T-cell (primary cell): Measurements from ENCODE around the gene TNFAIP3. TPM values are rescaled to one million over a fixed set of nuclear protein-coding genes. Genes with fewer than 3 reads are reported as not detected.

Experiments
- ATAC-seq, 4 experiments: fragments of 200-7000 bp in 3 of 4; fragments of 150-1000 bp in 1 of 4; cut with Tn5 transposase; replicated peaks in 1 of 4; 1 replicate in 3 of 4; 2 replicates in 1 of 4; pipeline ENCODE4 v1.10.0; 2021; ENCODE audit warnings: moderate library complexity in 3 of 4, mild to moderate bottlenecking in 2 of 4, moderate number of reproducible peaks in 1 of 4
- CTCF ChIA-PET, 2 donors: fragments of 300-600 bp; sonication (Branson Sonifier 250); formaldehyde crosslinking; loops; one replicate each; lab custom pipeline; 2022; ENCODE audit warnings: antibody characterized with exemption in 2 of 2; lab: Charles Lee
- POLR2A ChIA-PET, 2 donors: fragments of 300-600 bp; sonication (Branson Sonifier 250); formaldehyde crosslinking; loops; one replicate each; lab custom pipeline; 2022; ENCODE audit warnings: antibody characterized with exemption in 2 of 2; lab: Charles Lee
- DNase-seq, 35 experiments: peaks; one replicate each; pipeline versions ENCODE4 v3.0.0 to v3.0.0-alpha.2; 2013 to 2023
- H3K27ac ChIP-seq: one replicate; pipeline ENCODE4 v1.5.1; 2013; ENCODE audit warnings: low read length
- H3K27me3 ChIP-seq, 2 experiments: replicated peaks in 1 of 2; 1 replicate in 1 of 2; 2 replicates in 1 of 2; pipeline versions ENCODE4 v1.6.1 to v1.7.0; 2013; ENCODE audit warnings: low read length in 1 of 2, mixed read lengths in 1 of 2; ENCODE audit not compliant: control insufficient read depth in 2 of 2, insufficient read depth in 2 of 2; ENCODE audit errors: extremely low read depth in 1 of 2
- H3K36me3 ChIP-seq, 2 donors: 1 replicate in 1 of 2; 2 replicates in 1 of 2; pipeline versions ENCODE4 v1.6.1 to v1.7.0; 2013; ENCODE audit warnings: low read length in 1 of 2; ENCODE audit not compliant: control insufficient read depth in 2 of 2, insufficient read depth in 1 of 2; ENCODE audit errors: extremely low read depth in 1 of 2
- H3K4me1 ChIP-seq, 2 experiments: 1 replicate in 1 of 2; 2 replicates in 1 of 2; pipeline versions ENCODE4 v1.6.1 to v1.7.0; 2013; ENCODE audit warnings: low read length in 2 of 2, mixed read lengths in 1 of 2; ENCODE audit not compliant: insufficient read depth in 2 of 2, control insufficient read depth in 1 of 2; ENCODE audit errors: extremely low read depth in 1 of 2
- H3K4me3 ChIP-seq, 2 donors: 1 replicate in 1 of 2; 2 replicates in 1 of 2; pipeline versions ENCODE4 v1.5.1 to v1.7.0; 2013; ENCODE audit warnings: mild to moderate bottlenecking in 2 of 2, low read length in 1 of 2, moderate library complexity in 1 of 2; ENCODE audit not compliant: control insufficient read depth in 1 of 2; ENCODE audit errors: extremely low read depth in 1 of 2
- H3K9me3 ChIP-seq: 2 replicates; pipeline ENCODE4 v1.7.0; 2013
- H3K27ac Mint-ChIP-seq, 2 donors: one replicate each; pipeline ENCODE4 v1.8.0; 2020 to 2021; ENCODE audit warnings: mild to moderate bottlenecking in 2 of 2, mixed read lengths in 2 of 2
- H3K27me3 Mint-ChIP-seq, 2 donors: one replicate each; pipeline ENCODE4 v1.8.0; 2021 to 2022; ENCODE audit warnings: mixed read lengths in 2 of 2
- H3K36me3 Mint-ChIP-seq: one replicate; pipeline ENCODE4 v1.8.0; 2021; ENCODE audit warnings: mixed read lengths
- H3K4me1 Mint-ChIP-seq, 3 donors: one replicate each; pipeline ENCODE4 v1.8.0; 2020 to 2022; ENCODE audit warnings: mixed read lengths in 3 of 3, mild to moderate bottlenecking in 1 of 3
- H3K4me3 Mint-ChIP-seq, 3 donors: one replicate each; pipeline ENCODE4 v1.8.0; 2020 to 2022; ENCODE audit warnings: mild to moderate bottlenecking in 3 of 3, mixed read lengths in 3 of 3, moderate library complexity in 3 of 3
- H3K9me3 Mint-ChIP-seq, 3 donors: one replicate each; pipeline ENCODE4 v1.8.0; 2020 to 2022; ENCODE audit warnings: mixed read lengths in 3 of 3
- WGBS: methylation state at CpG from one replicate; pipeline ENCODE4 v1.1.5; 2013; ENCODE audit warnings: missing lambda C conversion rate; ENCODE audit not compliant: insufficient coverage; 5-methylcytosine and 5-hydroxymethylcytosine counted together
- total RNA-seq, 35 experiments: library from RNA in 6 of 35; stranded (reverse) in 6 of 35; fragments of 120-200 nt in 1 of 35; gene quantifications; one replicate each; pipeline versions ENCODE4 v1.2.1 to v1.2.4 and lab custom pipeline; 2013 to 2026

TNFAIP3 gene
- total RNA-seq, 5 donors from 2014 or later (not counting 1 experiment from before 2014, with no cell fraction given) = 109 to 2,994 (median 145) TPM

GRCh38 chr6:137871291-137871690, 4.2 kb downstream of the TNFAIP3 start:
- H3K4me3 ChIP-seq = peak overlapping the region; percentile 90 to 100
- H3K36me3 ChIP-seq = peaks cover 8 to 45% of the 10 kb centered on the region in 2 donors
- WGBS = no CpG with 5 or more reads among the region's 11 CpGs
- DNase-seq = peak in 2 of 35 experiments; percentile 36 to 45
- no peak for ATAC-seq
- Mint-ChIP-seq H3K4me3 (peak overlapping the region; percentile 92 to 98 (median 96)), H3K9me3 (no peaks in the 10 kb centered on the region), H3K4me1 (peaks cover 75 to 80% (median 78%) of the 10 kb centered on the region in 3 donors), H3K36me3 (peaks cover 73% of the 10 kb centered on the region), H3K27me3 (no peaks in the 10 kb centered on the region), H3K27ac (peak overlapping the region; percentile 95 to 98)
- ChIA-PET POLR2A (interaction anchor here (0.6 to 9.2 kb wide), 21 partner anchors 10 to 163 kb away, joined by 3 to 204 read pairs (median 6); no protein-coding TSS in a partner anchor), CTCF (interaction anchor here (0.5 to 7.9 kb wide), 14 partner anchors 10 to 167 kb away, joined by 3 to 52 read pairs (median 5); no protein-coding TSS in a partner anchor)
- H3K9me3 ChIP-seq = no peaks in the 10 kb centered on the region
- H3K27me3 ChIP-seq = no peaks in the 10 kb centered on the region
- H3K4me1 ChIP-seq = peaks cover 37 to 44% of the 10 kb centered on the region in 2 experiments
- peak overlapping the region; percentile 99 for H3K27ac ChIP-seq

- Histone ChIP-seq H3K4me1 (peaks cover 37 to 43% of the 10 kb centered on the region in 2 experiments), H3K27me3 (no peaks in the 10 kb centered on the region), H3K36me3 (peaks cover 8 to 52% of the 10 kb centered on the region in 2 donors), H3K4me3 (peak overlapping the region; percentile 18 to 90), H3K27ac (peak overlapping the region; percentile 99), H3K9me3 (no peaks in the 10 kb centered on the region)
- no CpG with 5 or more reads among the region's 1 CpG for WGBS
- Mint-ChIP-seq H3K27me3 (no peaks in the 10 kb centered on the region), H3K27ac (peak overlapping the region; percentile 95 to 98), H3K36me3 (peaks cover 78% of the 10 kb centered on the region), H3K9me3 (no peaks in the 10 kb centered on the region), H3K4me1 (peaks cover 78 to 80% (median 79%) of the 10 kb centered on the region in 3 donors), H3K4me3 (peak overlapping the region; percentile 92 to 98 (median 96))
- no peak for ATAC-seq
- DNase-seq = peak in 2 of 35 experiments; percentile 17 to 39
- CTCF ChIA-PET = interaction anchor here (0.6 to 7.9 kb wide), 11 partner anchors 10 to 168 kb away, joined by 3 to 52 read pairs (median 5); no protein-coding TSS in a partner anchor
- POLR2A ChIA-PET = interaction anchor here (0.5 to 9.2 kb wide), 23 partner anchors 9 to 640 kb away, joined by 3 to 204 read pairs (median 6); no protein-coding TSS in a partner anchor
These were observed 4.9 kb downstream of the TNFAIP3 start for GRCh38 chr6:137871831-137872454.

GRCh38 chr6:137872581-137873115, 5.6 kb downstream of the TNFAIP3 start:
- peaks cover 85 to 87% (median 86%) of the 10 kb centered on the region in 3 donors for H3K4me1 Mint-ChIP-seq
- no peaks in the 10 kb centered on the region for H3K27me3 ChIP-seq
- H3K9me3 ChIP-seq = no peaks in the 10 kb centered on the region
- no peaks in the 10 kb centered on the region for H3K9me3 Mint-ChIP-seq
- H3K27me3 Mint-ChIP-seq = no peaks in the 10 kb centered on the region
- ATAC-seq = no peak
- peaks cover 82% of the 10 kb centered on the region for H3K36me3 Mint-ChIP-seq
- H3K4me1 ChIP-seq = peaks cover 39 to 43% of the 10 kb centered on the region in 2 experiments
- H3K36me3 ChIP-seq = peaks cover 11 to 59% of the 10 kb centered on the region in 2 donors
- POLR2A ChIA-PET = interaction anchor here (0.5 to 9.2 kb wide), 19 partner anchors 9 to 641 kb away, joined by 3 to 204 read pairs (median 4); no protein-coding TSS in a partner anchor
- H3K27ac Mint-ChIP-seq = peak overlapping the region; percentile 95 to 98
- WGBS = no CpG with 5 or more reads among the region's 2 CpGs
- peak in 1 of 35 experiments; percentile 34 for DNase-seq
- H3K4me3 ChIP-seq = peak overlapping the region in 1 of 2 donors; percentile 23
- H3K4me3 Mint-ChIP-seq = peak overlapping the region; percentile 92 to 98 (median 96)
- peak overlapping the region; percentile 99 for H3K27ac ChIP-seq
- CTCF ChIA-PET = interaction anchor here (0.6 to 3.3 kb wide), 6 partner anchors 10 to 161 kb away, joined by 3 to 28 read pairs (median 5); no protein-coding TSS in a partner anchor

- peak overlapping the region; percentile 99 for H3K27ac ChIP-seq
- peak in 2 of 4 experiments; percentile 14 to 29 for ATAC-seq
- Mint-ChIP-seq H3K36me3 (peaks cover 86% of the 10 kb centered on the region), H3K4me1 (peaks cover 89 to 92% (median 90%) of the 10 kb centered on the region in 3 donors), H3K27me3 (no peaks in the 10 kb centered on the region), H3K4me3 (peak overlapping the region; percentile 92 to 98 (median 96)), H3K27ac (peak overlapping the region; percentile 95 to 98), H3K9me3 (no peaks in the 10 kb centered on the region)
- WGBS = no CpG with 5 or more reads among the region's 7 CpGs
- peak overlapping the region in 1 of 2 donors; percentile 23 for H3K4me3 ChIP-seq
- no peaks in the 10 kb centered on the region for H3K9me3 ChIP-seq
- POLR2A ChIA-PET = interaction anchor here (0.6 to 9.2 kb wide), 18 partner anchors 8 to 778 kb away, joined by 3 to 204 read pairs (median 4); no protein-coding TSS in a partner anchor
- H3K27me3 ChIP-seq = no peaks in the 10 kb centered on the region
- peaks cover 40 to 44% of the 10 kb centered on the region in 2 experiments for H3K4me1 ChIP-seq
- DNase-seq = peak in 21 of 35 experiments; percentile 22 to 85 (median 47)
- peaks cover 15 to 66% of the 10 kb centered on the region in 2 donors for H3K36me3 ChIP-seq
- CTCF ChIA-PET = interaction anchor here (0.6 to 1.6 kb wide), 4 partner anchors 9 to 102 kb away, joined by 3 to 5 read pairs (median 4); no protein-coding TSS in a partner anchor
These were observed 6.3 kb downstream of the TNFAIP3 start for GRCh38 chr6:137873273-137873762.

GRCh38 chr6:137874204-137875057, 7.4 kb downstream of the TNFAIP3 start:
- H3K9me3 Mint-ChIP-seq = no peaks in the 10 kb centered on the region
- ChIA-PET CTCF (interaction anchor here (0.6 to 1.7 kb wide), 7 partner anchors 8 to 101 kb away, joined by 3 to 6 read pairs (median 4); no protein-coding TSS in a partner anchor), POLR2A (interaction anchor here (0.7 to 9.2 kb wide), 15 partner anchors 7 to 1585 kb away, joined by 3 to 204 read pairs (median 5); partner anchors contain the start of gene BCLAF1 (in 1 of the 2))
- ATAC-seq = no peak
- peak in 2 of 35 experiments; percentile 26 to 27 for DNase-seq
- H3K27ac Mint-ChIP-seq = peak overlapping the region; percentile 95 to 98
- Histone ChIP-seq H3K4me3 (no peak overlapping the region), H3K9me3 (no peaks in the 10 kb centered on the region), H3K27me3 (no peaks in the 10 kb centered on the region), H3K27ac (peak overlapping the region; percentile 99), H3K4me1 (peaks cover 38 to 49% of the 10 kb centered on the region in 2 experiments), H3K36me3 (peaks cover 25 to 77% of the 10 kb centered on the region in 2 donors)
- peaks cover 88% of the 10 kb centered on the region for H3K36me3 Mint-ChIP-seq
- 80% methylated on average over 9 of the region's 11 CpGs for WGBS
- peaks cover 91 to 97% (median 93%) of the 10 kb centered on the region in 3 donors for H3K4me1 Mint-ChIP-seq
- peak overlapping the region in 2 of 3 donors; percentile 92 to 98 for H3K4me3 Mint-ChIP-seq
- no peaks in the 10 kb centered on the region for H3K27me3 Mint-ChIP-seq
